K562 (cell line): Measurements from ENCODE around the gene CABP5. TPM values are rescaled to one million over a fixed set of nuclear protein-coding genes. Genes with fewer than 3 reads are reported as not detected.

Source experiments
- CC2D1A ChIP-seq: fragments of 450-650 bp; IDR thresholded peaks from 2 replicates; pipeline ENCODE4 v1.6.1; 2017; ENCODE audit warnings: mild to moderate bottlenecking
- CSDE1 ChIP-seq, 2 experiments: fragments of 450-650 bp; IDR thresholded peaks; 2 replicates each; pipeline ENCODE4 v1.6.1; 2016; ENCODE audit warnings: mild to moderate bottlenecking in 1 of 2
- MIER1 ChIP-seq: fragments of 450-650 bp; IDR thresholded peaks from 2 replicates; pipeline ENCODE4 v1.6.1; 2016; ENCODE audit warnings: antibody characterized with exemption, mild to moderate bottlenecking, low read depth
- SIN3A ChIP-seq, 2 experiments: fragments of 150-350 bp in 1 of 2; IDR thresholded peaks; 2 replicates each; pipeline ENCODE4 v1.6.1; 2011 to 2016; ENCODE audit warnings: borderline replicate concordance in 2 of 2, low read depth in 2 of 2, low read length in 2 of 2, mild to moderate bottlenecking in 2 of 2, moderate library complexity in 2 of 2; ENCODE audit not compliant: control insufficient read depth in 1 of 2
- ZKSCAN3 ChIP-seq: fragments of 250-450 bp; sonication (Bioruptor Pico); IDR thresholded peaks from 2 replicates; pipeline ENCODE4 v1.4.0; 2020
- ZNF695 ChIP-seq: fragments of 450-650 bp; formaldehyde crosslinking; IDR thresholded peaks from 2 replicates; pipeline ENCODE4 v1.4.0; 2020; ENCODE audit warnings: mild to moderate bottlenecking, moderate library complexity
- polyA plus RNA-seq, 8 experiments: library from polyadenylated mRNA; depleted of rRNA in 4 of 8; stranded (reverse) in 5 of 8; unstranded in 3 of 8; fragments of >200 nt; fragmentation: Nextera tagmentation in 2 of 8; fragmentation: Illumina TruSeq in 1 of 8; extraction: Ambion mirVana in 2 of 8; extraction: Trizol in 1 of 8; gene quantifications; 2 replicates each; pipeline versions ENCODE4 v1.2.1 to v1.2.3, GENCODE V29; 2011 to 2014; ENCODE audit warnings: inconsistent platforms in 1 of 8, missing spikeins in 1 of 8
- total RNA-seq, 7 experiments: library from RNA; depleted of rRNA in 6 of 7; stranded (reverse); fragments of >200 nt in 6 of 7; fragmentation: Illumina TruSeq in 2 of 7; extraction: Trizol in 2 of 7; gene quantifications; 2 replicates each; pipeline versions ENCODE4 v1.2.1 to v1.2.3, GENCODE V29; 2011 to 2021; ENCODE audit warnings: low replicate concordance in 1 of 7
- TF ChIP-seq, protein P1 (sequence below): fragments of 250-450 bp; sonication (Bioruptor Pico); IDR thresholded peaks from 2 replicates; pipeline ENCODE4 v1.8.0; 2021; ENCODE audit warnings: mild to moderate bottlenecking, moderate library complexity
- TF ChIP-seq, protein P2 (sequence below): fragments of 250-450 bp; sonication (Bioruptor Pico); IDR thresholded peaks from 2 replicates; pipeline ENCODE4 v1.4.0; 2020; ENCODE audit warnings: mild to moderate bottlenecking, moderate library complexity

The CABP5 gene
- total and polyA plus RNA-seq, 9 of the 15 experiments (the other 6 are each of a cell fraction or from before 2014, with no cell fraction given): not detected

DNA sequence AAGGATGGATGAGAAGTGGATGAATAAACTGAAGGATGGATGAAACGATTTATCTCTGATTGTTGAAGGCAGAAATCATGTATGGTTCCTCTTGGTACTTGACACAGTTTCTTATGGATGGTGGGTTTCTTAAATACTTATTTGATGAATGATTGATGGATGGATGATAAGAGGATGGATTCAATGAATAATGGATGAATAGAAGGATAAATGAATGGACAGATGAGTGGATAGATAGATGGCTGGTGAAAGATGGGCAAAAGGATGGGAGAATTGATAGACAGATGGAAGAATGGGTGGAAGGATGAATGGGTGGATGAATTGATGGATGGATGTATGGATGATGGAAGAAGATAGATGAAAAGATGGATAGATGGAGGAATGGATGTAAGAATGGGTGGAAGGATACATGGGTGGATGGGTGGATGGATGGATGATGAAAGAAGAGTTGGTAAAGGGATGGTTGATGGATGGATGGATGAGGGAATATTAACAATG is 47.6 kb downstream of the CABP5 start (continued):
- TF ChIP-seq SIN3A (IDR thresholded peaks at IDR 0.05; ENCODE audit: borderline replicate concordance in 2 of 2, control insufficient read depth in 1 of 2, low read depth in 2 of 2, low read length in 2 of 2) (no peak), ZNF695 (CRISPR knock-in tag) (no peak), CC2D1A (no peak), ZKSCAN3 (no peak), CSDE1 (IDR thresholded peaks at IDR 0.05) (no peak), MIER1 (no peak)
- TF ChIP-seq, protein P1, sequence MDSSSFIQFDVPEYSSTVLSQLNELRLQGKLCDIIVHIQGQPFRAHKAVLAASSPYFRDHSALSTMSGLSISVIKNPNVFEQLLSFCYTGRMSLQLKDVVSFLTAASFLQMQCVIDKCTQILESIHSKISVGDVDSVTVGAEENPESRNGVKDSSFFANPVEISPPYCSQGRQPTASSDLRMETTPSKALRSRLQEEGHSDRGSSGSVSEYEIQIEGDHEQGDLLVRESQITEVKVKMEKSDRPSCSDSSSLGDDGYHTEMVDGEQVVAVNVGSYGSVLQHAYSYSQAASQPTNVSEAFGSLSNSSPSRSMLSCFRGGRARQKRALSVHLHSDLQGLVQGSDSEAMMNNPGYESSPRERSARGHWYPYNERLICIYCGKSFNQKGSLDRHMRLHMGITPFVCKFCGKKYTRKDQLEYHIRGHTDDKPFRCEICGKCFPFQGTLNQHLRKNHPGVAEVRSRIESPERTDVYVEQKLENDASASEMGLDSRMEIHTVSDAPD: no peak
- TF ChIP-seq, protein P2, sequence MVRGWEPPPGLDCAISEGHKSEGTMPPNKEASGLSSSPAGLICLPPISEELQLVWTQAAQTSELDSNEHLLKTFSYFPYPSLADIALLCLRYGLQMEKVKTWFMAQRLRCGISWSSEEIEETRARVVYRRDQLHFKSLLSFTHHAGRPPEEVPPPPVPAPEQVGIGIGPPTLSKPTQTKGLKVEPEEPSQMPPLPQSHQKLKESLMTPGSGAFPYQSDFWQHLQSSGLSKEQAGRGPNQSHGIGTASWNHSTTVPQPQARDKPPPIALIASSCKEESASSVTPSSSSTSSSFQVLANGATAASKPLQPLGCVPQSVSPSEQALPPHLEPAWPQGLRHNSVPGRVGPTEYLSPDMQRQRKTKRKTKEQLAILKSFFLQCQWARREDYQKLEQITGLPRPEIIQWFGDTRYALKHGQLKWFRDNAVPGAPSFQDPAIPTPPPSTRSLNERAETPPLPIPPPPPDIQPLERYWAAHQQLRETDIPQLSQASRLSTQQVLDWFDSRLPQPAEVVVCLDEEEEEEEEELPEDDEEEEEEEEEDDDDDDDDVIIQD (CRISPR knock-in tag): no peak
